NCI-H526 treated with DMSO at 0.1 percent for 48 hours (cell line): ENCODE measurements around the gene POLE.
A peak's percentile ranks its signal among the peaks of the same experiment; 100 is the strongest.
"Not testable (repeated sequence)": the region's sequence is repeated elsewhere in the genome, so short reads cannot be mapped to it uniquely, and the experiment has no call there.

ENCODE experiments used
- DNase-seq: peaks from one replicate; lab custom pipeline; 2025; lab: John Stamatoyannopoulos, UW

POLE gene

GRCh38 chr12:132718644-132719043 lies 31.5 kb upstream of the POLE start:
- no peak for DNase-seq

- DNase-seq, result no peak
Observed at GRCh38 chr12:132717531-132718387, 30.6 kb upstream of the POLE start.

GRCh38 chr12:132717011-132717410 lies 29.9 kb upstream of the POLE start:
- DNase-seq, result no peak

- no peak for DNase-seq
Observed at GRCh38 chr12:132716356-132716755, 29.2 kb upstream of the POLE start.

- no peak for DNase-seq
Observed at GRCh38 chr12:132715874-132716273, 28.7 kb upstream of the POLE start.

GRCh38 chr12:132713123-132713522 lies 26.0 kb upstream of the POLE start:
- no peak for DNase-seq

GRCh38 chr12:132711080-132711843 lies 24.1 kb upstream of the POLE start:
- no peak for DNase-seq

GRCh38 chr12:132710405-132711079 lies 23.4 kb upstream of the POLE start, which contains the start of gene PGAM5:
PGAM5 (plus strand) TSS chr12:132710842; CDS start chr12:132710877, 35 bp downstream.
- peak; percentile 59 for DNase-seq

- DNase-seq, result no peak
Observed at GRCh38 chr12:132710043-132710404, 22.9 kb upstream of the POLE start.

- DNase-seq, result no peak
Observed at GRCh38 chr12:132708150-132708549, 21.0 kb upstream of the POLE start.

- no peak for DNase-seq
Observed at GRCh38 chr12:132707241-132707640, 20.1 kb upstream of the POLE start.

GRCh38 chr12:132703641-132704040 lies 16.5 kb upstream of the POLE start:
- DNase-seq, result no peak

- no peak for DNase-seq
Observed at GRCh38 chr12:132702640-132703039, 15.5 kb upstream of the POLE start.

- no peak for DNase-seq
Observed at GRCh38 chr12:132700212-132700822, 13.2 kb upstream of the POLE start.

GRCh38 chr12:132698341-132698740 lies 11.2 kb upstream of the POLE start:
- DNase-seq, result no peak

- no peak for DNase-seq
Observed at GRCh38 chr12:132695431-132695830, 8.3 kb upstream of the POLE start.

- not testable (repeated sequence) for DNase-seq
Observed at GRCh38 chr12:132694888-132695287, 7.7 kb upstream of the POLE start.

GRCh38 chr12:132692030-132692429 lies 4.9 kb upstream of the POLE start:
- not testable (repeated sequence) for DNase-seq

- no peak for DNase-seq
Observed at GRCh38 chr12:132690112-132690511, 3.0 kb upstream of the POLE start.

GRCh38 chr12:132689227-132689626 lies 2.1 kb upstream of the POLE start:
- DNase-seq, result no peak

GRCh38 chr12:132686825-132687210 lies 324 bp downstream of the POLE start:
- no peak for DNase-seq

- no peak for DNase-seq
Observed at GRCh38 chr12:132685400-132685799, 1.7 kb downstream of the POLE start.
